ENCODE results near the gene GSTM4.
"Not testable (repeated sequence)": the region's sequence is repeated elsewhere in the genome, so short reads cannot be mapped to it uniquely, and the experiment has no call there.

DNA sequence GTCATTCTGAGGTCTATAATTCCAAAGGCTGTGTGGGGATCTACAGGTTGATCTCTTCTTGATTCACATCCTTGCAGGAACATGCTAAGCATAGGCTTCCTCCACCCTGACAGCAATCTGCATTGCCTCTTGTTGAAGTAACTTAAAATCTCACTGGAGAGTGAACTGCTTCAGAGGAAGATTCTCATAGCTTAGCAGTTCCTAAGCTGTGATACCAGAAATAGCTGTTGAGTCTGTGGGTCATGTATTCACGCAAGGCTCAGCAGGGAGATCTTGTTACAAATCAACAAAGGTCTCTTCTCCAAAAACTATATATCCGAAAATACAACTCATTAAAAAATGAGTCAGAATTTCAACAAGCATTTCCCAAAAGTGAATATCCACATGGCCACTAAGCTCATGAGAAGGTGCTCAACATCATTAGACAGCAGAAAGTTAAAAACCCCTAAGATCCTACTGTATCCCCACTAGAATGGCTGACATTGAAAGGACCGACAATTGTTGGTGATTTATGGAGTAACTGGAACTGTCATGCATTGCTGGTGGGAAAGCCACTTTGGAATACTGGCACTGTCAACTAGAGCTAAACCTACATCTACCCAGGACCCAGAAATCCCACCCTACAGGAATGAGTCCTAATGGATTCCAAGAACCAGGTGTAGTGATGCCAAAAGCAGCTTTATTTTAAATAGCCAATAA is 20.9 kb downstream of the GSTM4 start:
- not testable (repeated sequence) for TF ChIP-seq CTCF (IDR thresholded peaks at IDR 0.05; ENCODE audit: low read depth, low read length, missing input control); RXRA (IDR thresholded peaks at IDR 0.05); GABPA (IDR thresholded peaks at IDR 0.05 in 1 of 2, conservative IDR thresholded peaks at IDR 0.05 in 1 of 2); TAF1 (conservative IDR thresholded peaks at IDR 0.05); REST (IDR thresholded peaks at IDR 0.05); EGR1 (IDR thresholded peaks at IDR 0.05; ENCODE audit: low read depth in 2 of 2); JUND (IDR thresholded peaks at IDR 0.05); RAD21 (IDR thresholded peaks at IDR 0.05); ATF3 (IDR thresholded peaks at IDR 0.05); YY1 (IDR thresholded peaks at IDR 0.05); FOXA1 (IDR thresholded peaks at IDR 0.05); HNF4G (IDR thresholded peaks at IDR 0.05)
- TF ChIP-seq, protein P1, sequence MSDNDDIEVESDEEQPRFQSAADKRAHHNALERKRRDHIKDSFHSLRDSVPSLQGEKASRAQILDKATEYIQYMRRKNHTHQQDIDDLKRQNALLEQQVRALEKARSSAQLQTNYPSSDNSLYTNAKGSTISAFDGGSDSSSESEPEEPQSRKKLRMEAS (IDR thresholded peaks at IDR 0.05) = not testable (repeated sequence)
